Endothelial cell of umbilical vein (primary cell): ENCODE measurements around the gene ABCC5. TPM values are rescaled to one million over a fixed set of nuclear protein-coding genes. Genes with fewer than 3 reads are reported as not detected.

Experiments used
- BruUV-seq: library from RNA; stranded (reverse); fragments of 400-500 nt; replicated peaks from 2 replicates; lab custom pipeline; 2021; lab: Mats Ljungman, UMichigan
- CTCF ChIA-PET: fragments of 300-600, 350-600 bp; sonication (Branson Sonifier 250); formaldehyde crosslinking; loops from one replicate; lab custom pipeline; 2021; ENCODE audit warnings: antibody characterized with exemption, inconsistent platforms; lab: Charles Lee
- POLR2A ChIA-PET: fragments of 300-600, 350-600 bp; sonication (Branson Sonifier 250); formaldehyde crosslinking; loops from one replicate; lab custom pipeline; 2021; ENCODE audit warnings: antibody characterized with exemption, inconsistent platforms; lab: Charles Lee
- DNase-seq: peaks from one replicate; pipeline ENCODE4 v3.0.0-alpha.2; 2011; ENCODE audit warnings: low read depth, low spot score
- FAIRE-seq: peaks from 2 replicates; lab custom pipeline; 2011; peaks lifted over from hg19 to GRCh38; lab: Jason Lieb, UNC
- H2AFZ ChIP-seq: 2 replicates; pipeline ENCODE4 v1.6.0; 2012; ENCODE audit warnings: low read depth, low read length, control low read depth, inconsistent platforms
- H3K27ac ChIP-seq: 2 replicates; pipeline ENCODE4 v1.5.1; 2011; ENCODE audit warnings: low read depth, mild to moderate bottlenecking, control low read depth, low read length, moderate library complexity; ENCODE audit not compliant: insufficient read depth
- H3K27me3 ChIP-seq, 2 experiments: 2 replicates each; pipeline versions ENCODE4 v1.6.0 to v1.6.1; 2011; ENCODE audit warnings: low read length in 2 of 2, mixed read lengths in 1 of 2; ENCODE audit not compliant: control insufficient read depth in 2 of 2, insufficient read depth in 2 of 2
- H3K36me3 ChIP-seq, 2 experiments: 2 replicates in 1 of 2; 3 replicates in 1 of 2; pipeline ENCODE4 v1.5.1; 2011; ENCODE audit warnings: low read length in 2 of 2, mild to moderate bottlenecking in 1 of 2, moderate library complexity in 1 of 2; ENCODE audit not compliant: control insufficient read depth in 2 of 2, insufficient read depth in 2 of 2; ENCODE audit errors: extremely low read depth in 1 of 2
- H3K4me1 ChIP-seq: 3 replicates; pipeline ENCODE4 v1.5.1; 2011; ENCODE audit warnings: mild to moderate bottlenecking, low read length; ENCODE audit not compliant: control insufficient read depth, insufficient read depth; ENCODE audit errors: extremely low read depth
- H3K4me2 ChIP-seq: 2 replicates; pipeline ENCODE4 v1.6.1; 2011; ENCODE audit warnings: low read length, control low read depth, mixed read lengths; ENCODE audit not compliant: insufficient read depth
- H3K4me3 ChIP-seq, 3 experiments: fragments of 200-600 bp in 1 of 3; sonication (generic), shearing (Covaris generic) in 1 of 3; replicated peaks in 1 of 3; 2 replicates each; pipeline ENCODE4 v1.5.1; 2011 to 2016; ENCODE audit warnings: control low read depth in 3 of 3, low read length in 3 of 3, mild to moderate bottlenecking in 2 of 3, inconsistent platforms in 1 of 3, low read depth in 1 of 3, moderate library complexity in 1 of 3; ENCODE audit not compliant: insufficient read depth in 1 of 3
- H3K79me2 ChIP-seq: 2 replicates; pipeline ENCODE4 v1.6.0; 2012; ENCODE audit warnings: low read length, inconsistent platforms; ENCODE audit not compliant: control insufficient read depth, insufficient read depth
- H3K9ac ChIP-seq: replicated peaks from 2 replicates; pipeline ENCODE3; 2011; ENCODE audit warnings: low read length, control low read depth; ENCODE audit not compliant: insufficient read depth; ENCODE audit errors: extremely low read depth
- H3K9me1 ChIP-seq: replicated peaks from 3 replicates; pipeline ENCODE4 v1.6.0; 2011; ENCODE audit warnings: mild to moderate bottlenecking, low read length; ENCODE audit not compliant: control insufficient read depth, insufficient read depth; ENCODE audit errors: extremely low read depth
- H3K9me3 ChIP-seq: replicated peaks from 2 replicates; pipeline ENCODE4 v1.5.1; 2012; ENCODE audit warnings: low read length, inconsistent platforms; ENCODE audit not compliant: control insufficient read depth, insufficient read depth
- H4K20me1 ChIP-seq: replicated peaks from 2 replicates; pipeline ENCODE3; 2011; ENCODE audit warnings: mild to moderate bottlenecking, low read length; ENCODE audit not compliant: control insufficient read depth, insufficient read depth; ENCODE audit errors: extremely low read depth
- EZH2 ChIP-seq: IDR thresholded peaks from 2 replicates; pipeline ENCODE4 v1.6.1; 2012; ENCODE audit warnings: borderline replicate concordance, low read depth, mild to moderate bottlenecking, moderate library complexity, low read length, inconsistent platforms; ENCODE audit not compliant: severe bottlenecking
- FOS ChIP-seq: IDR thresholded peaks from 2 replicates; pipeline ENCODE4 v1.6.1; 2011; ENCODE audit warnings: mild to moderate bottlenecking, low read length, moderate library complexity, borderline replicate concordance; ENCODE audit not compliant: insufficient read depth
- GATA2 ChIP-seq: IDR thresholded peaks from 2 replicates; pipeline ENCODE4 v1.7.0; 2011; ENCODE audit warnings: low read depth, mild to moderate bottlenecking, moderate library complexity, mixed read lengths, low read length; ENCODE audit not compliant: insufficient read length, insufficient read depth
- JUN ChIP-seq: IDR thresholded peaks from 2 replicates; pipeline ENCODE4 v1.6.1; 2011; ENCODE audit warnings: borderline replicate concordance, low read depth; ENCODE audit not compliant: insufficient read length, insufficient read depth
- MYC ChIP-seq: IDR thresholded peaks from one replicate; pipeline ENCODE4 v1.6.1; 2011; ENCODE audit warnings: mild to moderate bottlenecking, low read depth, low read length
- POLR2A ChIP-seq: IDR thresholded peaks from 2 replicates; pipeline ENCODE4 v1.6.1; 2012; ENCODE audit warnings: low read depth, mild to moderate bottlenecking, control low read depth, low read length
- POLR2AphosphoS5 ChIP-seq: IDR thresholded peaks from 2 replicates; pipeline ENCODE4 v1.6.1; 2012; ENCODE audit warnings: low read depth, mild to moderate bottlenecking, control low read depth, low read length, moderate library complexity; ENCODE audit not compliant: insufficient read depth
- dilution Hi-C: fragments of 300-500 bp; cut with MboI; formaldehyde crosslinking; loops from one replicate; pipeline ENCODE4 v1.15.0; 2019; ENCODE audit warnings: low sequenced_read_pairs; ENCODE audit not compliant: extremely low pct_ligation_motif_present
- intact Hi-C: fragments of 100-400 bp; cut with micrococcal nuclease; formaldehyde crosslinking; loops from one replicate; pipeline ENCODE4 v1.10.0; 2022
- polyA plus RNA-seq, 4 experiments: library from polyadenylated mRNA; depleted of rRNA in 3 of 4; stranded (reverse) in 3 of 4; unstranded in 1 of 4; fragments of >200 nt; gene quantifications; 2 replicates each; pipeline versions ENCODE4 v1.2.1 to v1.2.3, GENCODE V29; 2011 to 2012; ENCODE audit warnings: missing spikeins in 1 of 4
- total RNA-seq: library from RNA; stranded (reverse); gene quantifications from 2 replicates; pipeline ENCODE4 v1.2.3, GENCODE V29; 2021
- TF ChIP-seq, protein P1 (sequence below), 2 donors: IDR thresholded peaks; 1 replicate in 1 of 2; 2 replicates in 1 of 2; pipeline ENCODE4 v1.5.1; 2011; ENCODE audit warnings: low read length in 2 of 2, mild to moderate bottlenecking in 2 of 2, moderate library complexity in 2 of 2, control low read depth in 1 of 2, inconsistent platforms in 1 of 2, low read depth in 1 of 2; ENCODE audit not compliant: insufficient read depth in 1 of 2; ENCODE audit errors: extremely low read depth in 1 of 2
- TF ChIP-seq, protein P2 (sequence below): IDR thresholded peaks from 2 replicates; pipeline ENCODE4 v1.6.1; 2011; ENCODE audit not compliant: insufficient read depth, insufficient read length

The ABCC5 gene
- total and polyA plus RNA-seq, 2 donors (not counting 3 experiments of a cell fraction or from before 2014, with no cell fraction given): 22.5 to 24.6 TPM

DNA sequence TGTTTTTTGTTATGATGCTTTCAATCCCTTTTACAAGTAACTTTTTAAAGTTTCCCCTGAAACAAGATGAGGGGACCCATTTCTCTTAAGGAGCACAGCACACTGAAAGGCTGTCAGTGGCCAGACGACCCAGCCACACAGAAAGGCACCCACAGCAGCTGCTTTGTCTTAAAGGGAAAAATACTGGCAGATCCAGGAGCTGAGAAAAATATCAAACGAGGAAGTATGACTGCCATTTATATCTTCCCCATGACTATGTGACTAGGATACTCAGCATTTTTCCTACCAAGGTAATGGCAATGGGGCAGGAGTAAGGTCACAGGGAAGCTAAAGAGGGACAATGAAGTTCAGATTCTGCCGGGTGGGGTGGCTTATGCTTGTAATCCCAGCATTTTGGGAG lies 15.9 kb downstream of the ABCC5 start:
- TF ChIP-seq, protein P1, sequence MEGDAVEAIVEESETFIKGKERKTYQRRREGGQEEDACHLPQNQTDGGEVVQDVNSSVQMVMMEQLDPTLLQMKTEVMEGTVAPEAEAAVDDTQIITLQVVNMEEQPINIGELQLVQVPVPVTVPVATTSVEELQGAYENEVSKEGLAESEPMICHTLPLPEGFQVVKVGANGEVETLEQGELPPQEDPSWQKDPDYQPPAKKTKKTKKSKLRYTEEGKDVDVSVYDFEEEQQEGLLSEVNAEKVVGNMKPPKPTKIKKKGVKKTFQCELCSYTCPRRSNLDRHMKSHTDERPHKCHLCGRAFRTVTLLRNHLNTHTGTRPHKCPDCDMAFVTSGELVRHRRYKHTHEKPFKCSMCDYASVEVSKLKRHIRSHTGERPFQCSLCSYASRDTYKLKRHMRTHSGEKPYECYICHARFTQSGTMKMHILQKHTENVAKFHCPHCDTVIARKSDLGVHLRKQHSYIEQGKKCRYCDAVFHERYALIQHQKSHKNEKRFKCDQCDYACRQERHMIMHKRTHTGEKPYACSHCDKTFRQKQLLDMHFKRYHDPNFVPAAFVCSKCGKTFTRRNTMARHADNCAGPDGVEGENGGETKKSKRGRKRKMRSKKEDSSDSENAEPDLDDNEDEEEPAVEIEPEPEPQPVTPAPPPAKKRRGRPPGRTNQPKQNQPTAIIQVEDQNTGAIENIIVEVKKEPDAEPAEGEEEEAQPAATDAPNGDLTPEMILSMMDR (IDR thresholded peaks at IDR 0.05; ENCODE audit: extremely low read depth in 1 of 2, insufficient read depth in 1 of 2, low read depth in 1 of 2, low read length in 2 of 2): no peak
- TF ChIP-seq EZH2 (no peak), GATA2 (no peak), FOS (no peak), POLR2AphosphoS5 (no peak), MYC (no peak), JUN (no peak), POLR2A (no peak)
- TF ChIP-seq, protein P2, sequence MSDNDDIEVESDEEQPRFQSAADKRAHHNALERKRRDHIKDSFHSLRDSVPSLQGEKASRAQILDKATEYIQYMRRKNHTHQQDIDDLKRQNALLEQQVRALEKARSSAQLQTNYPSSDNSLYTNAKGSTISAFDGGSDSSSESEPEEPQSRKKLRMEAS: no peak
- H3K27me3 ChIP-seq: no peaks in the 10 kb centered on the region
- no peaks in the 10 kb centered on the region for H4K20me1 ChIP-seq
- POLR2A ChIA-PET: no interaction called here
- no peaks in the 10 kb centered on the region for H3K36me3 ChIP-seq
- FAIRE-seq: no peak
- H3K79me2 ChIP-seq: no peaks in the 10 kb centered on the region
- H3K4me2 ChIP-seq: no peak overlapping the region
- dilution Hi-C loops (no loop called here), intact Hi-C loops (no loop called here)
- DNase-seq: no peak
- H3K27ac ChIP-seq: no peak overlapping the region
- no TSS peak for BruUV-seq
- peaks cover 15% of the 10 kb centered on the region for H3K4me1 ChIP-seq
- no peak overlapping the region for H3K4me3 ChIP-seq
- H3K9ac ChIP-seq: no peak overlapping the region
- no peak overlapping the region for H2AFZ ChIP-seq
- CTCF ChIA-PET: interaction anchor here (1.0 kb wide), 1 partner anchor 106 kb away, joined by 3 read pairs; no protein-coding TSS in a partner anchor
- no peaks in the 10 kb centered on the region for H3K9me3 ChIP-seq
- no peaks in the 10 kb centered on the region for H3K9me1 ChIP-seq
